Endothelial cell (in vitro differentiated cells): Measurements from ENCODE around the gene PHLDB2. TPM values are rescaled to one million over a fixed set of nuclear protein-coding genes. Genes with fewer than 3 reads are reported as not detected.
A peak's percentile ranks its signal among the peaks of the same experiment; 100 is the strongest.

ENCODE experiments used
- DNase-seq: peaks from one replicate; pipeline ENCODE4 v3.0.0; 2021; ENCODE audit warnings: low spot score
- H3K27ac Mint-ChIP-seq: one replicate; pipeline ENCODE4 v1.8.0; 2021; ENCODE audit warnings: mixed read lengths, inconsistent platforms; ENCODE audit not compliant: unreplicated experiment
- H3K27me3 Mint-ChIP-seq: one replicate; pipeline ENCODE4 v1.8.0; 2021; ENCODE audit warnings: mild to moderate bottlenecking, moderate library complexity, mixed read lengths, inconsistent platforms; ENCODE audit not compliant: unreplicated experiment
- H3K36me3 Mint-ChIP-seq: one replicate; pipeline ENCODE4 v1.8.0; 2021; ENCODE audit warnings: mild to moderate bottlenecking, low read depth, mixed read lengths, inconsistent platforms; ENCODE audit not compliant: unreplicated experiment
- H3K4me1 Mint-ChIP-seq: one replicate; pipeline ENCODE4 v1.8.0; 2021; ENCODE audit warnings: mild to moderate bottlenecking, mixed read lengths, inconsistent platforms; ENCODE audit not compliant: unreplicated experiment
- H3K4me3 Mint-ChIP-seq: one replicate; pipeline ENCODE4 v1.8.0; 2021; ENCODE audit warnings: mild to moderate bottlenecking, mixed read lengths, inconsistent platforms; ENCODE audit not compliant: unreplicated experiment
- H3K9me3 Mint-ChIP-seq: one replicate; pipeline ENCODE4 v1.8.0; 2021; ENCODE audit warnings: mixed read lengths, inconsistent platforms; ENCODE audit not compliant: unreplicated experiment
- total RNA-seq: library from RNA; stranded (reverse); fragmentation: NEBNext Ultra II Directional; extraction: Animal tissue kit (Norgen Biotek cat#: 25700); gene quantifications from one replicate; pipeline ENCODE4 v1.2.1, GENCODE V29; 2021; ENCODE audit not compliant: unreplicated experiment
- TF ChIP-seq, protein P1 (sequence below): fragments of 200-600 bp; sonication (generic); IDR thresholded peaks from one replicate; pipeline ENCODE4 v1.5.0; 2021; ENCODE audit warnings: antibody characterized with exemption; ENCODE audit not compliant: unreplicated experiment

Gene PHLDB2
- total RNA-seq, 1 donor from 2014 or later, result 47.8 TPM

- TF ChIP-seq, protein P1, sequence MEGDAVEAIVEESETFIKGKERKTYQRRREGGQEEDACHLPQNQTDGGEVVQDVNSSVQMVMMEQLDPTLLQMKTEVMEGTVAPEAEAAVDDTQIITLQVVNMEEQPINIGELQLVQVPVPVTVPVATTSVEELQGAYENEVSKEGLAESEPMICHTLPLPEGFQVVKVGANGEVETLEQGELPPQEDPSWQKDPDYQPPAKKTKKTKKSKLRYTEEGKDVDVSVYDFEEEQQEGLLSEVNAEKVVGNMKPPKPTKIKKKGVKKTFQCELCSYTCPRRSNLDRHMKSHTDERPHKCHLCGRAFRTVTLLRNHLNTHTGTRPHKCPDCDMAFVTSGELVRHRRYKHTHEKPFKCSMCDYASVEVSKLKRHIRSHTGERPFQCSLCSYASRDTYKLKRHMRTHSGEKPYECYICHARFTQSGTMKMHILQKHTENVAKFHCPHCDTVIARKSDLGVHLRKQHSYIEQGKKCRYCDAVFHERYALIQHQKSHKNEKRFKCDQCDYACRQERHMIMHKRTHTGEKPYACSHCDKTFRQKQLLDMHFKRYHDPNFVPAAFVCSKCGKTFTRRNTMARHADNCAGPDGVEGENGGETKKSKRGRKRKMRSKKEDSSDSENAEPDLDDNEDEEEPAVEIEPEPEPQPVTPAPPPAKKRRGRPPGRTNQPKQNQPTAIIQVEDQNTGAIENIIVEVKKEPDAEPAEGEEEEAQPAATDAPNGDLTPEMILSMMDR, result no peak
- no peak for DNase-seq
- Mint-ChIP-seq H3K36me3 (peaks cover 21% of the 10 kb centered on the region), H3K9me3 (no peaks in the 10 kb centered on the region), H3K4me1 (no peaks in the 10 kb centered on the region), H3K27ac (no peak overlapping the region), H3K4me3 (no peak overlapping the region), H3K27me3 (no peaks in the 10 kb centered on the region)
These were observed 80.8 kb downstream of the PHLDB2 start for GRCh38 chr3:111939873-111940272.

- Mint-ChIP-seq H3K36me3 (peaks cover 4% of the 10 kb centered on the region), H3K4me3 (no peak overlapping the region), H3K27ac (no peak overlapping the region), H3K27me3 (peaks cover 1% of the 10 kb centered on the region), H3K9me3 (no peaks in the 10 kb centered on the region), H3K4me1 (peaks cover 6% of the 10 kb centered on the region)
- DNase-seq, result no peak
- TF ChIP-seq, protein P1, result no peak
These were observed 84.5 kb downstream of the PHLDB2 start for GRCh38 chr3:111943533-111943932.

DNA sequence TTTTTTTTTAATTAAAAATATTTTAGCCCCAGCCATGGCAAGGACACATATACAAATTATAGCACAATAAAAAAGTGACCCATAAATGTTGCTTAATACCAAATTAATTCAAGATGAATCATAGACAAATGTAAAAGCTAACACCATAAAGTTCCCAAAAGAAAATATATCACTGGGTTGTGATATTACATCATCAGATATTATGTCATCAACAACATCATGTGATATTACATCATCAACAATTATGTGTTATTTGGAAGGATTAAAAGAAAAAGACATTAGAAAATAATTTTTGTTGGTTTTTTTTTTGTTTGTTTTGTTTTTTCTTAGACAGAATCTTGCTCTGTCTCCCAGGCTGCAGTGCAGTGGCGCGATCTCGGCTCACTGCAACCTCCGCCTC is 85.3 kb downstream of the PHLDB2 start:
- TF ChIP-seq, protein P1, result no peak
- Mint-ChIP-seq H3K4me1 (peaks cover 6% of the 10 kb centered on the region), H3K27ac (no peak overlapping the region), H3K9me3 (no peaks in the 10 kb centered on the region), H3K4me3 (no peak overlapping the region), H3K36me3 (peaks cover 5% of the 10 kb centered on the region), H3K27me3 (peaks cover 1% of the 10 kb centered on the region)
- DNase-seq, result no peak

DNA sequence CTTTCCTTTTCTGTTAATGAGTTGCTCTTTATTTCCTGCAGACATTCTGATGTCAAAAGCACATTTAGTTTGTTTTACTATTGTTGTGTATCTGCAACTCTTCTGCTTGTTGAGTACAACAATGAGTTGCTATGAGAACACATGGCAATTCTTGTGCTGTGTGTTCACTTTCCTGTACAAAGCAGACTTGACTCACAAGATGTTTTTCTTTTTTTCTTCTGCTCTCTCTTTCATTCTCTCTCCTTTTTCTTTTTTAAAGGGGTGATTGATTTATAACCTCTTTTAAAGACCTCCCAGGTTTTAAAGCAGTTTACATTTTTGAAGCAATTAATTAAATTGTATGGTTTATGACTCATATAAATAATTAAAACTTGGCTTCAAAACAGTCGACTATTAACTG is 88.2 kb downstream of the PHLDB2 start:
- no peak for DNase-seq
- TF ChIP-seq, protein P1, result no peak
- peaks cover 4% of the 10 kb centered on the region for H3K36me3 Mint-ChIP-seq
- H3K27me3 Mint-ChIP-seq, result peaks cover 1% of the 10 kb centered on the region
- H3K9me3 Mint-ChIP-seq, result no peaks in the 10 kb centered on the region
- no peak overlapping the region for H3K4me3 Mint-ChIP-seq
- peaks cover 6% of the 10 kb centered on the region for H3K4me1 Mint-ChIP-seq
- H3K27ac Mint-ChIP-seq, result peak overlapping the region; percentile 55

- Mint-ChIP-seq H3K4me1 (peaks cover 9% of the 10 kb centered on the region), H3K36me3 (peaks cover 4% of the 10 kb centered on the region), H3K4me3 (no peak overlapping the region), H3K27ac (peak overlapping the region; percentile 8), H3K27me3 (peaks cover 1% of the 10 kb centered on the region), H3K9me3 (no peaks in the 10 kb centered on the region)
- DNase-seq, result no peak
- TF ChIP-seq, protein P1, result no peak
These were observed 89.7 kb downstream of the PHLDB2 start for GRCh38 chr3:111948786-111949185.
